GM06990 (cell line): ENCODE measurements around the gene MAGEA9B.
"Not testable (repeated sequence)": the region's sequence is repeated elsewhere in the genome, so short reads cannot be mapped to it uniquely, and the experiment has no call there.

ENCODE experiments used
- DNase-seq: peaks from one replicate; pipeline ENCODE4 v3.0.0-alpha.2; 2011; ENCODE audit not compliant: insufficient read length; ENCODE audit errors: extremely low read depth
- H3K27me3 ChIP-seq: replicated peaks from 2 replicates; pipeline ENCODE4 v1.6.0; 2011; ENCODE audit warnings: low read length; ENCODE audit not compliant: control insufficient read depth, insufficient read depth
- H3K36me3 ChIP-seq: 2 replicates; pipeline ENCODE4 v1.5.1; 2011; ENCODE audit warnings: low read length; ENCODE audit not compliant: control insufficient read depth, insufficient read depth
- H3K4me3 ChIP-seq: replicated peaks from 2 replicates; pipeline ENCODE4 v1.5.1; 2011; ENCODE audit warnings: low read depth, mild to moderate bottlenecking, control low read depth, low read length
- CTCF ChIP-seq: IDR thresholded peaks from 2 replicates; pipeline ENCODE4 v1.5.1; 2011; ENCODE audit warnings: low read length, control low read depth, mild to moderate bottlenecking, inconsistent platforms; ENCODE audit not compliant: insufficient read depth, poor library complexity, severe bottlenecking

The MAGEA9B gene

GRCh38 chrX:149595214-149595613, 8.0 kb upstream of the MAGEA9B start, which contains the start of gene HSFX2:
HSFX2 (minus strand) TSS chrX:149595314; CDS start chrX:149594700, 614 bp downstream.
- DNase-seq, H3K4me3 ChIP-seq, H3K36me3 ChIP-seq, H3K27me3 ChIP-seq: not testable (repeated sequence)

- not testable (repeated sequence) for H3K27me3 ChIP-seq, H3K4me3 ChIP-seq, DNase-seq, H3K36me3 ChIP-seq
These were observed 3.7 kb upstream of the MAGEA9B start for GRCh38 chrX:149590993-149591392.

GRCh38 chrX:149585631-149586030, 1.6 kb downstream of the MAGEA9B start:
- H3K36me3 ChIP-seq, H3K4me3 ChIP-seq, H3K27me3 ChIP-seq, DNase-seq: not testable (repeated sequence)

GRCh38 chrX:149573456-149573855, 13.8 kb downstream of the MAGEA9B start:
- DNase-seq, H3K36me3 ChIP-seq, H3K4me3 ChIP-seq, H3K27me3 ChIP-seq: not testable (repeated sequence)

- no peak for DNase-seq
- no peak for TF ChIP-seq CTCF
- H3K4me3 ChIP-seq: no peak overlapping the region
These were observed 14.5 kb downstream of the MAGEA9B start for GRCh38 chrX:149572743-149573142.

GRCh38 chrX:149571770-149572169, 15.5 kb downstream of the MAGEA9B start:
- H3K27me3 ChIP-seq: no peaks in the 10 kb centered on the region
- no peak overlapping the region for H3K4me3 ChIP-seq
- H3K36me3 ChIP-seq: no peaks in the 10 kb centered on the region
- no peak for DNase-seq
- TF ChIP-seq CTCF: no peak

More at GRCh38 chrX:149572743-149573142, 14.5 kb downstream of the MAGEA9B start:
- no peaks in the 10 kb centered on the region for H3K36me3 ChIP-seq
- no peaks in the 10 kb centered on the region for H3K27me3 ChIP-seq

- TF ChIP-seq CTCF: no peak
- DNase-seq: no peak
- Histone ChIP-seq H3K27me3 (no peaks in the 10 kb centered on the region), H3K4me3 (no peak overlapping the region), H3K36me3 (no peaks in the 10 kb centered on the region)
These were observed 16.6 kb downstream of the MAGEA9B start for GRCh38 chrX:149570668-149571067.

GRCh38 chrX:149569770-149570169, 17.5 kb downstream of the MAGEA9B start:
- H3K36me3 ChIP-seq: no peaks in the 10 kb centered on the region
- no peak overlapping the region for H3K4me3 ChIP-seq
- H3K27me3 ChIP-seq: no peaks in the 10 kb centered on the region
- TF ChIP-seq CTCF: no peak
- no peak for DNase-seq
